Vagina (tissue), 2 donors: ENCODE measurements around the gene B3GAT2. TPM values are rescaled to one million over a fixed set of nuclear protein-coding genes. Genes with fewer than 3 reads are reported as not detected.

ENCODE experiments used
- DNase-seq, 2 donors: peaks; one replicate each; pipeline ENCODE4 v3.0.0-alpha.2; 2017; ENCODE audit errors: extremely low spot score in 2 of 2
- H3K27ac ChIP-seq: fragments of 200-600 bp; sonication (generic); one replicate; pipeline ENCODE4 v1.5.1; 2019
- H3K27me3 ChIP-seq: fragments of 200-600 bp; sonication (generic); one replicate; pipeline ENCODE4 v1.5.1; 2019
- H3K36me3 ChIP-seq, 2 donors: fragments of 200-600 bp; sonication (generic); one replicate each; pipeline ENCODE4 v1.5.1; 2017 to 2019
- H3K4me1 ChIP-seq: fragments of 200-600 bp; sonication (generic); one replicate; pipeline ENCODE4 v1.5.1; 2019
- H3K4me3 ChIP-seq, 2 donors: fragments of 200-600 bp; sonication (generic); 1 replicate in 1 of 2; 2 replicates in 1 of 2; pipeline ENCODE4 v1.5.1; 2016 to 2019
- H3K9me3 ChIP-seq: fragments of 200-600 bp; sonication (generic); one replicate; pipeline ENCODE4 v1.5.1; 2019
- POLR2A ChIP-seq, 2 donors: fragments of 450-650 bp; IDR thresholded peaks; one replicate each; pipeline ENCODE4 v1.6.1; 2017; ENCODE audit warnings: antibody characterized with exemption in 2 of 2, mild to moderate bottlenecking in 2 of 2, moderate library complexity in 2 of 2
- POLR2AphosphoS5 ChIP-seq, 2 donors: sonication (generic); formaldehyde crosslinking; IDR thresholded peaks; one replicate each; pipeline ENCODE4 v1.9.0; 2017; ENCODE audit warnings: antibody characterized with exemption in 2 of 2, mild to moderate bottlenecking in 2 of 2, low read depth in 1 of 2; ENCODE audit not compliant: insufficient read depth in 1 of 2
- intact Hi-C: fragments of 100-400 bp; cut with DNase I; formaldehyde crosslinking; loops from one replicate; pipeline ENCODE4 v1.15.1; 2023
- total RNA-seq: library from RNA; depleted of rRNA; stranded (reverse); fragments of >200 nt; gene quantifications from one replicate; pipeline ENCODE4 v1.2.3, GENCODE V29; 2016
- TF ChIP-seq, protein P1 (sequence below), 3 experiments: fragments of 450-650 bp in 2 of 3; fragments of 200-600 bp in 1 of 3; sonication (generic) in 1 of 3; IDR thresholded peaks; one replicate each; pipeline ENCODE4 v1.5.1; 2017 to 2019; ENCODE audit warnings: antibody characterized with exemption in 3 of 3, mild to moderate bottlenecking in 2 of 3, moderate library complexity in 2 of 3

Gene B3GAT2
- total RNA-seq, 1 donor from 2014 or later = not detected

DNA sequence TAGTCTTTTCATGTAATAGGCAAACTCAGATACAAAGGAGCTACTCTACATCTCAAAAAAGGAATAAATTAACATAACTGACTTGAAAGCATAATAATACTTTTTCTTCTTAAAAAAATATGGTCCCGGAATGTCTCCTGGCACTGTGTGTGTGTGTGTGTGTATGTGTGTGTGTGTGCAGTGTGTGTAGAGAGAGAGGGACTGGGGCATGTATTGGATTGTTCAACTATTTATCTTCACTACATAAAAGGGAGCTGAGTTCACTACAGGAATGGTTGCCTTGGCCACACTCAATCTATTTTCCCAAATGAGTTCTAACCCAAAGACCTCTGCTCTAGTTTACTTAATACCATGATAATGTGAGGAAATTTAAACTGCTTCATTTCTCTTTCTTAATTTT is 51.1 kb downstream of the B3GAT2 start:
- no peak overlapping the region for H3K4me3 ChIP-seq

DNA sequence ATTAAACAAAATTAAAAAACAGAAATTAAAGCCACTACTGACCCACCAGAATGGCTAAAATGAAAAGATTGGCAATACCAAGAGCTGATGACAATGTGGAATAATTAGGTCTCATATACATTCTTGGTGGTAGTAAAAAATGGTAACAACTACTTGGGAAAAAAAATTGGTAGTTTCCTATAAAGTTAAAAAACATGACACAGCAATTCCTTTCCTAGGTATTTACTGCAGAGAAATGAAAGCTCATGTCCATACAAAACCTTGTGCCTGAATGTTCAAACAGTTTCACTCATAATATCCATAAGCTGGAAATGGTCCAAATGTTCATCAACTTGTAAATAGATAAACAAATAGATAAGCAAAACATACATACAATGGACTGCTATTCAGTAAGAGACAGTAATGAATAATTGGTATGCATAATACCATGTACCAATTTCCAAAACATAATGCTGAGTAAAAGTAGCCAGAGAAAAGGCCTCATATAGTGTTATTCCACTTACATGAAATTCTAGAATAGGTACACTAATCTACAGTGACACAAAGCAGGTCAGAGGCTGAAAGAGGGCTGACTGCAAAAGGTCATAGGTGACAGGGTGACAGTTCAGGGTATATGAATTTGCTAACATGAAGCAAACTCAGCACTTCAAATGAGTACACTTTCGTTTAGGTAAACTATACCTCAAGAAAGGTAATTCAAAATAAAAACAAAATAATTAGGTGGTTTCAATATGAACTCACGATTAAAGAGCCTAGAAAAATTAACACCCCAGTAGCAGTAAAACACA is 53.0 kb downstream of the B3GAT2 start:
- no peaks in the 10 kb centered on the region for H3K36me3 ChIP-seq
- no peak overlapping the region for H3K27ac ChIP-seq
- no peaks in the 10 kb centered on the region for H3K27me3 ChIP-seq
- DNase-seq = no peak
- no peaks in the 10 kb centered on the region for H3K4me1 ChIP-seq
- no peak overlapping the region for H3K4me3 ChIP-seq
- no peaks in the 10 kb centered on the region for H3K9me3 ChIP-seq
- TF ChIP-seq, protein P1, sequence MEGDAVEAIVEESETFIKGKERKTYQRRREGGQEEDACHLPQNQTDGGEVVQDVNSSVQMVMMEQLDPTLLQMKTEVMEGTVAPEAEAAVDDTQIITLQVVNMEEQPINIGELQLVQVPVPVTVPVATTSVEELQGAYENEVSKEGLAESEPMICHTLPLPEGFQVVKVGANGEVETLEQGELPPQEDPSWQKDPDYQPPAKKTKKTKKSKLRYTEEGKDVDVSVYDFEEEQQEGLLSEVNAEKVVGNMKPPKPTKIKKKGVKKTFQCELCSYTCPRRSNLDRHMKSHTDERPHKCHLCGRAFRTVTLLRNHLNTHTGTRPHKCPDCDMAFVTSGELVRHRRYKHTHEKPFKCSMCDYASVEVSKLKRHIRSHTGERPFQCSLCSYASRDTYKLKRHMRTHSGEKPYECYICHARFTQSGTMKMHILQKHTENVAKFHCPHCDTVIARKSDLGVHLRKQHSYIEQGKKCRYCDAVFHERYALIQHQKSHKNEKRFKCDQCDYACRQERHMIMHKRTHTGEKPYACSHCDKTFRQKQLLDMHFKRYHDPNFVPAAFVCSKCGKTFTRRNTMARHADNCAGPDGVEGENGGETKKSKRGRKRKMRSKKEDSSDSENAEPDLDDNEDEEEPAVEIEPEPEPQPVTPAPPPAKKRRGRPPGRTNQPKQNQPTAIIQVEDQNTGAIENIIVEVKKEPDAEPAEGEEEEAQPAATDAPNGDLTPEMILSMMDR (IDR thresholded peaks at IDR 0.05) = no peak
- no peak for TF ChIP-seq POLR2AphosphoS5 (IDR thresholded peaks at IDR 0.05; ENCODE audit: insufficient read depth in 1 of 2, low read depth in 1 of 2)
- TF ChIP-seq POLR2A (IDR thresholded peaks at IDR 0.05) = no peak
- intact Hi-C loops = no loop called here

More for the DNA sequence above, 51.1 kb downstream of the B3GAT2 start:
- no peak overlapping the region for H3K27ac ChIP-seq
- no peaks in the 10 kb centered on the region for H3K9me3 ChIP-seq
- DNase-seq = no peak
- H3K27me3 ChIP-seq = no peaks in the 10 kb centered on the region
- H3K36me3 ChIP-seq = no peaks in the 10 kb centered on the region
- H3K4me1 ChIP-seq = no peaks in the 10 kb centered on the region
- no peak for TF ChIP-seq POLR2AphosphoS5 (IDR thresholded peaks at IDR 0.05; ENCODE audit: insufficient read depth in 1 of 2, low read depth in 1 of 2)
- TF ChIP-seq, protein P1 (IDR thresholded peaks at IDR 0.05) = no peak
- no peak for TF ChIP-seq POLR2A (IDR thresholded peaks at IDR 0.05)
- intact Hi-C loops = no loop called here

DNA sequence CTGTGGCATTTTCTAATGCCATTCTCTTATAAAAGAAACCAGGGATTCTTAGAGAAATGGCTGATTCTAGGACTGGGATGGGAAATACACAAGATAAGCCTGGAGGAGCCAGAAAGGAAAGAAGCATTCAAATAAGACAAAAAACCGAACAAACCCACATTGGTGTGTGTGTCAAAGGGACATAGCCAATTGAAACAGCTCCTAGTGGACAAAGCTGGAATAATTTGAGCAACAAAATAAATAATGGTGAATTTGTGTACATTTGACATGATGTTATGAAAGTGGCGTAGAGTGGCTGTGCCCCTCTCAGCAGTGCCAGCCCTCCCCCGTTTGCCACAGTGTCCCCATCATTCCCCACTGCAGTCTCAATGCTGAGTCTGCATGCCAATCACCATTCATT is 55.5 kb downstream of the B3GAT2 start:
- no peak for TF ChIP-seq POLR2A (IDR thresholded peaks at IDR 0.05)
- TF ChIP-seq POLR2AphosphoS5 (IDR thresholded peaks at IDR 0.05; ENCODE audit: insufficient read depth in 1 of 2, low read depth in 1 of 2) = no peak
- TF ChIP-seq, protein P1 (IDR thresholded peaks at IDR 0.05) = no peak
- no peaks in the 10 kb centered on the region for H3K36me3 ChIP-seq
- no peaks in the 10 kb centered on the region for H3K27me3 ChIP-seq
- intact Hi-C loops = no loop called here
- no peak overlapping the region for H3K27ac ChIP-seq
- no peak for DNase-seq
- H3K9me3 ChIP-seq = no peaks in the 10 kb centered on the region
- H3K4me3 ChIP-seq = no peak overlapping the region
- H3K4me1 ChIP-seq = no peaks in the 10 kb centered on the region

DNA sequence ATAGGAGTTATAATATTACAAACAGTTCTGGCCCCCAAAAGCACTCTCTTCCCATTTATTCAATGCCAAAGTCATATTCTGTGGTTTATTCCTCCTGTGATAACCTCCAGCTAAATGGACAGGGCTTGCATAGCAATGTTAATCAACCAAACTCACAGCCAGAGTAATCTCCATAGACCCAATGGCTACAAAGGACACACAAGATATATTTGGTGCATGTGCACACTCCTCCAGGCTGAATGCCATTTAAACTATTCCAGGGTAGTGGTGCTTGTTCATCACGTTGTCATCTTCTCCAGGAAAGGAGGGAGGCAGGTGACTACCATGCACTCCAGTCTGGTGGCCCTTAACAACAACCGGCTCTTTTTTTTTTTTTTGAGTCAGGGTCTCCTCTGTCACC is 56.8 kb downstream of the B3GAT2 start:
- no peaks in the 10 kb centered on the region for H3K36me3 ChIP-seq
- no peaks in the 10 kb centered on the region for H3K4me1 ChIP-seq
- no peaks in the 10 kb centered on the region for H3K9me3 ChIP-seq
- no peaks in the 10 kb centered on the region for H3K27me3 ChIP-seq
- DNase-seq = no peak
- no peak overlapping the region for H3K27ac ChIP-seq
- intact Hi-C loops = no loop called here
- H3K4me3 ChIP-seq = no peak overlapping the region
- TF ChIP-seq, protein P1 (IDR thresholded peaks at IDR 0.05) = no peak
- TF ChIP-seq POLR2AphosphoS5 (IDR thresholded peaks at IDR 0.05; ENCODE audit: insufficient read depth in 1 of 2, low read depth in 1 of 2) = no peak
- TF ChIP-seq POLR2A (IDR thresholded peaks at IDR 0.05) = no peak

DNA sequence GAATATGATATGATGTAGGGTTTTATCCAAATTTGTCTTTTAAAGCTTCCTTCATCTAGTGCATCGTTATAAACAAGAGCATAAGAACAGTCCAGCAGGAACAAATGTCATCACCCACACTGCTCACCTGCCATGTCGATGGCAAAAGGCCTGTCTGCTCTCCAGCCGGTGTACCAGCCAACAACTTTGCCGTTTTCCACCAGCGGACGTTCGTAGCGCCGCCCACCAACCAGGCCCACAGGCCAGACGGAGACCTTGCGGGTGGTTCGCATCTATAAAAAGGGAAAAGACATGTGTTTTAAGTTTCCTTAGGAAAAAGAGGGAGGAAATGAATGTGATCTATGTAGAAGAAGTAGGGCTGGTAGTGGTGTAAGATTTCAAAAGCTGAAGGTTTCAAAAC is 62.9 kb downstream of the B3GAT2 start:
- H3K27ac ChIP-seq = no peak overlapping the region
- H3K4me1 ChIP-seq = no peaks in the 10 kb centered on the region
- no peaks in the 10 kb centered on the region for H3K36me3 ChIP-seq
- H3K4me3 ChIP-seq = no peak overlapping the region
- no peak for DNase-seq
- no peaks in the 10 kb centered on the region for H3K27me3 ChIP-seq
- intact Hi-C loops = no loop called here
- H3K9me3 ChIP-seq = no peaks in the 10 kb centered on the region
- TF ChIP-seq POLR2AphosphoS5 (IDR thresholded peaks at IDR 0.05; ENCODE audit: insufficient read depth in 1 of 2, low read depth in 1 of 2) (no peak), POLR2A (IDR thresholded peaks at IDR 0.05) (no peak)
- TF ChIP-seq, protein P1 (IDR thresholded peaks at IDR 0.05) = no peak
